Astrocyte of the cerebellum (primary cell): ENCODE results near the gene CLVS2.

Experiments used
- DNase-seq: peaks from one replicate; pipeline ENCODE4 v3.0.0-alpha.2; 2011; ENCODE audit warnings: low read depth
- H3K4me3 ChIP-seq: 2 replicates; pipeline ENCODE4 v1.5.1; 2011; ENCODE audit warnings: mild to moderate bottlenecking, low read depth, low read length, moderate library complexity
- in situ Hi-C: cut with HindIII; loops from 2 replicates; pipeline ENCODE4 v1.10.0; 2017; ENCODE audit warnings: low sequenced_read_pairs
- TF ChIP-seq, protein P1 (sequence below): IDR thresholded peaks from 2 replicates; pipeline ENCODE4 v1.5.1; 2012; ENCODE audit warnings: low read length, low read depth, moderate library complexity, mild to moderate bottlenecking; ENCODE audit errors: missing control alignments

Gene CLVS2

DNA sequence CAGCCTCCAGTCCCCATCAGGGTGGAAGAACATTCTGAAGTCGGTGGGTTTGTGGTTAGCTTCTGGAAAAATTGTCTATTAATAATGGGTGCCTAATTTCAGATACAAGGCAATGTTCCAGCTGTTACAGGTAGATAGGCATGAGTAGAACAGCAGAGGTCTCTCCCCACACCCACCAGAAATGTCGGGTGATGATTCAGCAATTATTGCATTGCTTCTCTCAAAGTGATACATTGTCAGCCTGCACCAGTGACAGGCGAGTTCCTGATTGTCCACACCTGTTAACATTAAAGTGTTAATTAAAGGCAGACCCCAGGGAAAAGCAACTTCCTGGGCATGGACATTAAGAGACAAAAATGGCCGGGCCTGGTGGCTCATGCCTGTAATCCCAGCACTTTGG, 18.9 kb upstream of the CLVS2 start:
- in situ Hi-C loops: no loop called here
- TF ChIP-seq, protein P1, sequence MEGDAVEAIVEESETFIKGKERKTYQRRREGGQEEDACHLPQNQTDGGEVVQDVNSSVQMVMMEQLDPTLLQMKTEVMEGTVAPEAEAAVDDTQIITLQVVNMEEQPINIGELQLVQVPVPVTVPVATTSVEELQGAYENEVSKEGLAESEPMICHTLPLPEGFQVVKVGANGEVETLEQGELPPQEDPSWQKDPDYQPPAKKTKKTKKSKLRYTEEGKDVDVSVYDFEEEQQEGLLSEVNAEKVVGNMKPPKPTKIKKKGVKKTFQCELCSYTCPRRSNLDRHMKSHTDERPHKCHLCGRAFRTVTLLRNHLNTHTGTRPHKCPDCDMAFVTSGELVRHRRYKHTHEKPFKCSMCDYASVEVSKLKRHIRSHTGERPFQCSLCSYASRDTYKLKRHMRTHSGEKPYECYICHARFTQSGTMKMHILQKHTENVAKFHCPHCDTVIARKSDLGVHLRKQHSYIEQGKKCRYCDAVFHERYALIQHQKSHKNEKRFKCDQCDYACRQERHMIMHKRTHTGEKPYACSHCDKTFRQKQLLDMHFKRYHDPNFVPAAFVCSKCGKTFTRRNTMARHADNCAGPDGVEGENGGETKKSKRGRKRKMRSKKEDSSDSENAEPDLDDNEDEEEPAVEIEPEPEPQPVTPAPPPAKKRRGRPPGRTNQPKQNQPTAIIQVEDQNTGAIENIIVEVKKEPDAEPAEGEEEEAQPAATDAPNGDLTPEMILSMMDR: no peak
- DNase-seq: no peak
- no peak overlapping the region for H3K4me3 ChIP-seq

DNA sequence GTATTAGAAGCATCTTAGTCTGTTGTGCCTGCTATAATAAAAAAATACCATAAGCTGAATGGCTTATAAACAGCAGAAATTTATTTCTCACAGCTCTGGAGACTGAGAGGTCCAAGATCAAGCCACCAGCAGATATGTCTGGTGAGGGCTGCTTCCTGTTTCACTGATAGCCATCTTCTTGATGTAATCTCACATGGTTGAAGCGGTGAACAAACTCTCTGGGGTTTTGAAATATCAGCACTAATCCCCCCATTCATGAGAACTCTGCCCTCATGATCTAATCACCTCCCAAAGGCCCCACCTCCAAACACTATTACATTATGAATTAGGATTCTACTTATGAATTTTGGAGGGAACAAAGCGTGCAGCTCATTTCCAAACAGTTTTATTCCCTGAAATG, 11.6 kb upstream of the CLVS2 start:
- in situ Hi-C loops: no loop called here

DNA sequence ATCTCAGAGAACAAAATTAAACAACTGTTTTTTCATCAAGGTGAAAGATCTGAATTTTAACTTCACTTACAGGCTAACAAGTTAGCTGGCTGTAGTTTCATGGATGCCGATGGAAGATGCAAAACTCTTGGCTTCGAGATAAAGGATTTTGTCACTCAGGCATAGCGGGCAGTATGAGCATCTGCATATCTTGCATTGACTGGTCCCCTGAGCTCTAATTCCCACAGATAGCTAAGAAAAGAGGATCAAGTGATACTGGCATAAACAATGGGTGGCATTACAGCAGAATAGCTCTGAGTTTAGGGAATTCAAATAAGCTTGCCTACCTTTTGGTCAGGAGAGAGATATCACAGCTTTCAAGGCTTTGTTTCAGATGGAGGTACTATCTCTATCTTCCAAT, 1.8 kb upstream of the CLVS2 start:
- TF ChIP-seq, protein P1: no peak
- in situ Hi-C loops: no loop called here
- no peak for DNase-seq

More for the DNA sequence above, 11.6 kb upstream of the CLVS2 start:
- no peak overlapping the region for H3K4me3 ChIP-seq
- no peak for DNase-seq
- TF ChIP-seq, protein P1: no peak

DNA sequence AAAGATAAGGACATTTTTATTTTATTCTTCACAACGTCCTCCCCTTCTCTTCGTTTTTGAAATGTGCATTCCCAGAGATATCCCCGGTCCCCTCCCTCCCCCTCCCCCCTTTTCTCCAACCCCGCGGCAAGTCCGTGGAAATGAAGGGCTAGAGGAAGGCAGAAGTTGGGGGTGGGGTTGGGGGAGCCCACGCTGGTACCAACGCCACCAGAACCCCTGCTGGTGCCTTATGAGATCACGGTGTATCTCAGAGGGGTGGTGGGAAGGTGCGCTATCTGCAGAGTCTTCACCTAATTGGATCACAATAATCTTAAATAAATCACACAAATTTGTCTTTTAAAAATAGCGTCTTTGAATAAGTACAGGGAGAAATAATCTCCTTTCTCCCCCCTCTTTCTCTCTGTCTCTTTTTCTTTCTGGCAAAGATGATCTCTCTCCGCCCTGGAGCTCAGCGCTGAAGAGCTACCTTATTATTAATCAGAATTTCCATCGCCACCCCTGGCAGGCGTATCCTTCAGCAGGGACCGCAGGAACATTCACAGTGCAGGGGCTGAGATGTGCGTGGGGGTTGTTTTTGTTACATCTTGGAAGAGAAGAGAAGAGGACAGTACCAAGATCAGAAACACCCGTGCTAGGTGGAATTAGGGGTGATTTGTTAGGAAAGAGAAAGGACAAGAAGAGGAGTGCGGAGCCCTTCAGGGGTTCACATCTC, 915 bp downstream of the CLVS2 start:
- H3K4me3 ChIP-seq: peak overlapping the region; percentile 53
- DNase-seq: no peak
- in situ Hi-C loops: no loop called here
- TF ChIP-seq, protein P1: no peak

More for the DNA sequence above, 1.8 kb upstream of the CLVS2 start:
- H3K4me3 ChIP-seq: no peak overlapping the region

DNA sequence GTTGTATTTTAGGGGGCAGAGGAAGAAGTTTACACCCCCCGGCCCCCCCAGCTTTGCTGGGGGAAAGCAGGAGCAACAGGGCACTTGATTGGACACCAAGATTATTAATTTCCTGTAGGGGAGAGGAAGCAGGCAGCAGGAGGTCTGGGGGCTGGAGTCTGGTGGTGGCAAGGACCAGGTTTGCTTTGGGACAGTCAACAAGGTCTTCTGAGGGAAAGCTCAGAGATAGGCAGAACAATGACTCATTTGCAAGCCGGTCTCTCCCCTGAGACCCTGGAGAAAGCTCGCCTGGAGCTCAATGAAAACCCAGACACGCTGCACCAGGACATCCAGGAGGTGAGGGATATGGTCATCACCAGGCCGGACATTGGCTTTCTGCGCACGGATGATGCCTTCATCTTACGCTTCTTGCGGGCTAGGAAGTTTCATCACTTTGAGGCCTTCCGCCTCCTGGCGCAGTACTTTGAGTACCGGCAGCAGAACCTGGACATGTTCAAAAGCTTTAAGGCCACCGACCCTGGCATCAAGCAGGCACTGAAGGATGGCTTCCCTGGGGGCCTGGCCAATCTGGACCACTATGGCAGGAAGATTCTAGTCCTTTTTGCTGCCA, 1.6 kb downstream of the CLVS2 start:
- TF ChIP-seq, protein P1: no peak
- in situ Hi-C loops: no loop called here
- no peak overlapping the region for H3K4me3 ChIP-seq
- DNase-seq: no peak

DNA sequence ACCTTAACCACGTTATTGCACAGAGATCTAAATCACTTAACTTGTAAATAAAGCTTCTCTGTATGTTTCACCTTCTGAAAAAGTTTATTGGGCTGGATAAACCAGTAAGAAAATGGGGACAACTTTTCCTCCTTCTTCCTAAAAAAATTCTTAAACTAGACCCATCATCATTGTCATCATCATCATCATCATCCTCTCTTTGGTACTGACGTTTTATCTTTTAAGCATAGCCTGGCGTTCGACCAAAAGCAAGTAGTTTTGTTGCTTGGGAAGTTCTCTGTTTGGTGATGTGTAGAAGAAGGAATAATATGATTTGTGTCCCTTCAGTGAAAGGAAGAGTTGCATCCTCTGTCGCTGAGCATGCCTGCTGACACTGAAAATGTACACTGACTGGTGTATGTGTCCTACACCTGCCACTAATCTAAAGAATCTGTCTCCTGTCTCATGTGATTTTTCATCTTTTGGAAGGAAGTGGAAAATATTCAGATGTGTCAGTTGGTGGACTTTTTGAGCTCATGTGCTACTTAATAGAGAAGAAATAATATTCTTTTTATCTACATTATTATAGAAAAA, 2.5 kb downstream of the CLVS2 start:
- in situ Hi-C loops: no loop called here
- no peak for DNase-seq
- no peak overlapping the region for H3K4me3 ChIP-seq
- TF ChIP-seq, protein P1: no peak
